NOMO-1 treated with DMSO at 0.1 percent for 48 hours (cell line): ENCODE measurements around the gene SULF2.

Source experiments
- DNase-seq: peaks from one replicate; lab custom pipeline; 2025; ENCODE audit not compliant: unreplicated experiment; lab: John Stamatoyannopoulos, UW

SULF2 gene

DNA sequence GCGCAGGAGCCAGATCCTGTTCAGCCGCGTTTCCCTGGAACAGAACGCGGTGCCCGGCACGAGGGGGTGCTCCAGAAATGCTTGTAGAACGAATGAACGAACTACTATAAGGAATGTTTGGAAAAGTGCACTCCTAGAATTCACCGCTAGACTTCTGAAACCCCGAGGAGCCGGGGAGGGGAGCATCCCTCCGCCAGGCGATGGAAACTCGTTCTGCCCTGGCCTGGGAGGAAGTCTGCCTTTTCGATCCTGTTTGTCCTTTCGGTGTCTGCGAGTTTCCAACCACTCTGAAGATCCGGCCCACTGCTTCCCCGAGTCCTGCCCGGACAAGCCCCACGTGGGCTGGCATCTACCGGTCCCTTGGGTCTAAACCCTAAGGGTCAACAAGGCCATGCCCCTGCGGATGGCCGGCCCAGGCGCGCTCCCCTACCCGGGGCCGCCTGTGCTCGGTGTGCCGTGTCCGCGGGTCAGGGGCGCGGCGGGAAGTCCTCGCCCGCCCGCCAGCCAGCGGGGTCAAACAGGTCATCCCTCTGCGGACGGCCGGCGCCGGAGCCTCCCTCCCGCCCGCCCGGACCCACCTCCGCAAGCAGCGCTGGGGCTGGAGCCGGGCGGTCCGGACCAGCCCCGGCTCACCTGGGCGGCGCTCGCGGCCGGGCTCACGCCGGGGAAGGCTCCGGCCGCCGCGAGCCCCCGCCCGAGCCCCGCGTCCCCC, 526 bp downstream of the SULF2 start:
- no peak for DNase-seq

DNA sequence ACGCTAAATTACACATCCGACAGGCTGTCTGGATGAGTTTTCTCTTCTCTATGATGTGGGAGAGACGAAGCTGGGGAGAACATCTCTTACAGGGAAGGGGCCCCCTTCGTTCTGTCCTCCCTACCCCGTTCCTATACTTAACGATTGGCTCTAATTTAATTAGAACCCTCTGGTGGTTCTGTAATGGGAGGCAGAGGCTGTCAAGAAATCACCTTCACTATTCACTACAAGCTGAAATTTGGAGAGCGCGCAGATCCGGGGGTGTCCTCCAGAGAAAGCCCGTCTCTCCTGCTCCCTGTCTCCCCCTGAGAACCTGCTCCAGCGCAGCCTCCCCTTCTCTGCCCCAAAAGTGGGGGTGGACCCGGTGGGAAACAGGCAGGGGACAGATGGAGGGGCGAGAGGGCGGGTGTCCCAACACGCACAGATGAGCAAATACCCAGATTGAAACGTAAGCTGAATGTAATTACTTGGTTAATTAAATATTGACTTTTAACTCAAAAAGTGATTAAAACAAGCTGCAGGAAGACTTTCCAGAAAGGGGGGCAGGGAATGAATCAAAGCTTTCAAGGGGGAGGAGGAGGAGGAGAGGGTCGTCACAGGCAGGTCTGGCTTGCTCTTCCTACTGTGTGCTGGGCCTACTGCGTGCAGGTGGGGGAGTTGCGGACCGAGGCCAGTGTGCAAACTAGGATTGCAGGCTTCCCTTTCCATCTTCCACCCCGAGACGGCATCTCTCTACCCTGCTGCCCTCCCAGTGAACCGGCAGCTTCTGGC, 1.3 kb downstream of the SULF2 start:
- no peak for DNase-seq

DNA sequence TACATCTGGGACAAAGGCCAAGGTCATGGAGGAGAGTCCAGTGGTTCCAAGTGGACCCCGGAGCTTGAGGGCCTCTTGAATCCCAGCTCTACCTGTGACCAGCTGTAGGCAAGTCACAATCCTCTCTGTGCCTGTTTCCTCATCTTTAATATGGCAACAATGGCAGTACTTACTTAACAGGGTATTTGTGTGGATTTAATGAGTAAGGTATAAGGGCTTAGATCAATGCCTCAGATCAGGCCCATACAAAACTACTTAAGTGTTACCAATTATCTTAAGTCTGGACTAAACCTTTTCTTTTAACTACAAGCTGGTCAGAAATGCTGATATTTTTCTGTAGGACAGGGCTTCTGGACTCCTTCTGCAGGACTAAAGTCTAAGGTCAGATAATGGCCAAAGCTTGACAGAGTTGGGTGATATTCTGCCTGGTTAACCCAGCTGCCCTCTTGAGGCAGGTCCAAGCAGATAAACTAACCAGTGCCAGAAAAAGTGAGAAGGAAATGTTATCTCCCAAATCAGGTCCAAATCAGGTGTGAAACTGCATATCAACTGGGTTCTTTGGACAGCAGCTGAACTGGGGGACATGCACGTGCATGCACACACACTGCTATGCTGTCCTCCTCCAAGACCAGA, 2.2 kb downstream of the SULF2 start:
- no peak for DNase-seq

DNA sequence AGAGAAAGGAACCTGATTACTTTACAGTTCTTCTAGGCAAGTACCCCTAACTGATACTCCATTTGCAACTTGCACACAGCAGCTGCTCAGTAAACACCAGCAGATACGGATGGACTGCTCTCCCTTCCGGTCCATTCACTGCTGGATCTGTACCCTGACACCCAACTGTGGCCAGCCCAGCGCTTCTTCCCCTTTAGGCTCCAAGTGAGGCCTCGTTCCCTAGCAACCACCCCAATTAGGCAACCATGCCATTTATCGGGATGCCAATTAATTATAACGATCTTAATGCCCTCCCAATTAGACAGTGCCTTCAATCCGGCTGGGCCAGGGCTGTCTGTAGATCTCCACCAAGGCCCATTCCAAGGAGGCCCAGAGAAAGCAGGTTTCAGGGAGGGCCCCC, 3.2 kb downstream of the SULF2 start:
- DNase-seq, result no peak

DNA sequence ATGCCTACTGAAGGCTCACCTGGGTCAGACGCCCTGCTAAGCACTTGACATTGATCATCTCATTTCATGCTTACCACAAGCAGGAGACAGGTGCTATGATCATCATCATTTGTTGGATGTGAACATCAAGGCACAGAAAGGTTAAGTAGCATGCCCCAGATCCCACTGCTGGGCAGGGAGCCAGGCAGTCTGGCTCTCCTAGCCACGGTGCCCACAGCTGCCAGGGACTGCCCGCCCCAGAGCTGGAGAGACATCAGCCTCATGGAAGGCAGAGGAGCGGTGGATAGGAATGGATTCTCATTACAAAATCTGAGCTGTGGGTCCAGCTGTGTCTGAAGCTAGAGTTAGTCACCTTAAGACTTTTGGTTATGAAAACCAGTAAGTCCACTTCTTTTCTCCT, 3.6 kb downstream of the SULF2 start:
- no peak for DNase-seq

DNA sequence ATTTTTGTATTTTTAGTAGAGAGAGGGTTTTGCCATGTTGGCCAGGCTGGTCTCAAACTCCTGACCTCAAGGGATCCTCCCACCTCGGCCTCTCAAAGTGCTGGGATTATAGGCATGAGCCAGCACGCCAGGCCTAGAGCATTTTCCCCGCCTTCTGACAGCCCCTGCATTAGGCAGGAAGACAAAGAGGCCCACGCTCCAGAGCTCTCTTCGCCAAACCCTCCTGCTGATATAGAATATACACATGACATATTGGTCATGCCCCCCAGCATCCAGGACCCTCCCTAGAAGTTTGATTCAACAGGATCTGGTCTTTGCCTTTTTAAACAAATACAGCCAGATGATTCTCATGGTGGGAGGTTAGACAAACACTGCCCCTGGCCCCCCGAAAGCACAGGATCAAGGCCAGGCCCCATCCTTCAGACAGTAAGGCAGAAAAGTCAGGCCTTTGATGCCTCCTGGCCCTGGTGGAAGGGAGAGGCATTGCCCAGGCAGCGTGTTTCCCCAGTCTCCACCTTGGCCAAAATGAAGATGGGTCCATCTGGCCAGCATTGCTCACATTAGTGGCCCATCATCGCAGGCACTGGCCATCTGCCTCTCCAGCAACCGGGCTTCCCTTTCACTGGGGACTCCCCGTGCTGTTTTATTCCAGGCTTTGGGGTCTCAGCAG, 4.4 kb downstream of the SULF2 start:
- no peak for DNase-seq

DNA sequence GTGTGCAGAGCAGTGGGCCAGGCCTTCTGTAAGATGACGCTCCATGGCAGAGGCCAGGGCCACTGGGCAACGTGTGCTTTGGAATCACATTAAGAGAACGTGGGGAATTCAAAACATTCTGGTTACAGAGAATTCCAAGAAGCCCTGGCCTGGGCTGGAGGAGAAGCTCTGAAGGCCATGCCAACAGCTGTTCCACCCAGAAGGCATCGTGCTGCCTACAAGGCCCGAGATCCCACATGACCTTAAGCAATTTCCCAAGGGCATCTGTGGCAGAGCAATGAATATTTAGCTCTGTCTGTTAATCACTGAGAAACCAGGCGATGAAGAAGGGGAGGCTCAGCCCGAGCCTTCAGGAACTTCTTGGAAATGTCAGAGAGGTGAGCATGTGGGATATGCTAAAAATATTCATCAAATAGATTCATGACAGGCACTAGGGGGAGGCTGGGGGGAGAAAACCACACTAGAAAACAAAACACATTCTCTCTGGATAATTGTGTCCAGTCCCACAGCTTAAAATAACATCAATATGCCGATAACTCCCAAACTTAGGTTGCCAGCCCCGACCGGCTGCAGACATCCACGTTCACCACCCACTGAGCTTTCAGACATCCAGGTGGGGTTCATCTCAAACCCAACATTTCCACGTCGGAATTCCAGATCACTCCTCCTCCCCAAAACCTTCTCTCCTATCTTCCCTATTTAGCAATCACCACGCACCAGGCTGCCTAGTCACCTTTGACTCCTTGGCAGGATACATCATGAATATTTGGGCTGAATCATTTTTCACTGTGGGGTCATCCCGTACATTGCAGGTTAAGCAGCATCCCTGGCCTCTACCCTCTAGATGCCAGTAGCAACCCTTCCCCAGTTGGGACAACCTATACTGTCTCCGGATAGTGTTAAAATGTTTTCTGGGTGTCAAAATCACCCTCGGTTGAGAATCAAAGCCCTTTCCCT, 6.6 kb downstream of the SULF2 start:
- no peak for DNase-seq

DNA sequence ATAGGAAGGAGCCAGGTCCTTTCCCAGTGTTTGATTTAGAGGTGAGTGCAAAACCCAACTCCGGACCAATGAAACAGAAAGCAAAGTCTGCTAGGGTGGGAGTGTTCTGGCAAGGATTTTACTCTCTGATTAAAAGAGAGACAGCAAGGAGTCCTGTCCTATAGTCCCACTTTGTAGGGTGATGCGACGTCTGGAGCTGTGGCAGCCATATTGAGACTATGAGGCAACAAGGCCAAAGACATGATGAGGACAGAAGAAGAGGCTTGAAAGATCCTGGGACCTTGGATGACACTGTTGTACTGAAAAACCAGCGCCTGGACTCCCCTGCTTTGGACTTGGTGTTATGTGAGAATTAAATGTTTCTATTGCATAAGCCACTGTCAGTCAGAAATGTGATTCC, 8.1 kb downstream of the SULF2 start:
- DNase-seq, result no peak

DNA sequence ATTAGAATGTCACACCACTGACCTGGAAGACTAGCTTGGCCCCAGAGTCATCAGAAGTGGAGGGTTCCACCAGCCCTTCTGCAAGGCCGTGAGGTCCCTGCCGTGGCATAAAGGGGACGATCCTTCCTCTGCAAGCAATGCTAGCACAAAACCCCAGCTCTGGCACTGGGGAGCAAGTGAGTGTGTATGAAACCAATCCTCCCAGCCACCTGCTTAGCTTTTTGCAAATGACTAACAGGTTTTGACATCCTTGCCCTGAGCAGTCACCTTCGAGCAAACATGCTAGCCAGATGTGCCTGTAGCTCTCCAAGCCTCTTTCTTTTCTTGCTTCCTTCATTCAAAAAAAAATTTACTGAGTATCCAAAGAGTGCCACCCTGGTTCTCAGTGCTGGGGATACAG, 8.6 kb downstream of the SULF2 start:
- no peak for DNase-seq

DNA sequence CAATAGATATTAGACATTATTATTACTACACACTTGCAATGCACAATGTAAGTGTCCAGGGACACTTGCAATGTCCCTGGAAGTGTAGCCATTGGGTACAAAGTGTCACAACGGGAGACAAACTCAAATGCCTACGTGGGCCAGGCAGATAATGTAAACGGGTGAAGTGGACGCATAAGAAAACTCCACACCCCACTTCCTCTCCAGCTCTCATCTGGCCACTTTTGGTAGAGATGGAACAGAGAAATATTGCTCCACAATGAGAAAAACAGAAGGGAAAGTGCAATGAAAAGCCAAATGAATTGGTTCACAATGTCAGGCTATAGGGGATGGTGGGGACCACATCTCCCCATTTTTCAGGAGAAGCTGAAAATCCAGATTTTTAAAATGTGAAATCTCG, 9.4 kb downstream of the SULF2 start:
- peak; percentile 63 for DNase-seq

DNA sequence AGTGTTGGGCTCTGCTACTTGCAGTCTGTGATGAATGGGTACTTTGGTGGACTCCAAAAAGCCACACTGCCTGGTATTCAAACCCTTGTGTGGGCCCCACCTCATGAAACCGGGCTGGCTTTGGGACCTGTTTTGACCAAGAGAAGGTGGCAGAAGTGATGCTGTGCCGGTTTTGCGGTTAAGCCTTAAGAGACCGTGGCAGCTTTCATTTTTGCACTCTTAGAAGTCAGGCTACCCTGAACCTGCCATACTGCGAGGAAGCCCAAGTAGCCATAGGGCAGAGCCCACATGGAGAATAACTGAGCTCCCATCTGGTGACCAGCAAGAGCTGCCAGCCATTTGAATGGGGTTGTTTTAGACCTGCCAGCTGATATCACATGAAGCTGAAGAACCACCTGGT, 10.2 kb downstream of the SULF2 start:
- no peak for DNase-seq

DNA sequence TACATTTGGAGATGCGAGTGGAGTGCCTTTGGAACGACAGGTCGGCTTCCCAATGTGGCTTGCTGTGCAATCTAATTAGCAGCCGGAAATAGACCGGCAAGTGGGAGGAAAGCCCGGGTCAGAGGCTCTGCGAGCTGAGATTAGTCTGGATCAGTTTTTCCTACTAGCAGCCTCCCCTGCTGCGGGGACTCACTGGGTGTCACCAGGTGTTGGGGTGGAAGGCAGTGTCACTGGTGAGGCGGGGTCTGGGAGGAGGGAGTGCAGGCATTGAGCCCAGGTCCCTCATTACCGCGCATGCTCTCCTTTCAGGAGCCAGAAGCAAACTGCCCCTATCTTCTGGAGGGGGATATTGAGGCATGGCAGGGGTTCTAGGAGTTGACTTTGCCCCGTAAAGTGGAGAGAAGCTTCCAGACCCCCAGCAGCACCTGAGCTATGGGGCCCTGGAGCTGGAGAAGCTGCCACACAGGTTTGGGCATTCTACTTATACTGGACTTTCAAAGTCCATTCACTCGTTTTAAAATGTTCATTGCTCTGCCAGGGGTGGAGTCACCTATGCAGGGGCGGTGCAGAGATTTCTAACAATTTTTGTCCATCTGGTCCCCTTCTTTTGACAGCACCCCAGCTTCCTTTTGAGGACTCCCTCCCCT, 11.0 kb downstream of the SULF2 start:
- no peak for DNase-seq

DNA sequence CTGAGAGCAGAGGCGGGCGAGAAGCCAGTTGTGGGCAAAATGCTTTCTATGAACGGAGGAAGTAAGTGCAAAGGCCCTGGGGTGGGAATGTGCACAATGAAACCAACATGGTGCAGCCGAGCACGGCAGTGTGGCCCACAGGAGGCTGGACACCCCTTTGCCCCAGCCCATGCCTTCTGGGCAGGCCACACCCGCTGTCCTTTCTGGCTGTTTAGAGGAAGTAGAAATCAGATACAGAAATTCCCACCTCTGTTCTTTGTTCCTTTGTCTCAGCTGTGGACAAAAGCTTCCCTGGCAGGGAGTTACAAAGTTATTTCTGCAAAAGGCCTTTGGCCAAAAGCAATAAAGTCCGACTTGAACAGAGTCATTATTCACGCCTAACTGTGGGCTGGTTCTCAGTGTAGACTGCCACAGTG, 11.9 kb downstream of the SULF2 start:
- no peak for DNase-seq

DNA sequence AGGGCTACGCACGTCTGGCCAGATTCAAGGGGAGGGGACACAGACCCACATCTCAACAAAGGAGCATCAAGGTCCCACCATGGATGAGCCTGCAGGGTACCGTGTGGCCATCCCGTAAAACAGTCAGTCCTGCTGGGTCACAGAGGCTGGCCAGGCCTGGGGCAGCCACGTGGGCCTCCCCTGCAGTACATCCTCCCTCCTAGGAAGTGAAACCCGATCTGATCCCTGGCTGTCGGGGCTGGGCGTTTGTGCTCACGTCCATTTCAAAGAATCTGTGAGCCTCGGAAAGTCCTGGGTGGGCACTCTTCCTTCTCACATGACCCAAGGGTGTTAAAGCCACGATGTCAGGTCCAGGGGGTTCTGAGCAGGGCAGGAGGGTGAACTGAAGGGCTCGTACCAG, 14.3 kb downstream of the SULF2 start:
- no peak for DNase-seq

DNA sequence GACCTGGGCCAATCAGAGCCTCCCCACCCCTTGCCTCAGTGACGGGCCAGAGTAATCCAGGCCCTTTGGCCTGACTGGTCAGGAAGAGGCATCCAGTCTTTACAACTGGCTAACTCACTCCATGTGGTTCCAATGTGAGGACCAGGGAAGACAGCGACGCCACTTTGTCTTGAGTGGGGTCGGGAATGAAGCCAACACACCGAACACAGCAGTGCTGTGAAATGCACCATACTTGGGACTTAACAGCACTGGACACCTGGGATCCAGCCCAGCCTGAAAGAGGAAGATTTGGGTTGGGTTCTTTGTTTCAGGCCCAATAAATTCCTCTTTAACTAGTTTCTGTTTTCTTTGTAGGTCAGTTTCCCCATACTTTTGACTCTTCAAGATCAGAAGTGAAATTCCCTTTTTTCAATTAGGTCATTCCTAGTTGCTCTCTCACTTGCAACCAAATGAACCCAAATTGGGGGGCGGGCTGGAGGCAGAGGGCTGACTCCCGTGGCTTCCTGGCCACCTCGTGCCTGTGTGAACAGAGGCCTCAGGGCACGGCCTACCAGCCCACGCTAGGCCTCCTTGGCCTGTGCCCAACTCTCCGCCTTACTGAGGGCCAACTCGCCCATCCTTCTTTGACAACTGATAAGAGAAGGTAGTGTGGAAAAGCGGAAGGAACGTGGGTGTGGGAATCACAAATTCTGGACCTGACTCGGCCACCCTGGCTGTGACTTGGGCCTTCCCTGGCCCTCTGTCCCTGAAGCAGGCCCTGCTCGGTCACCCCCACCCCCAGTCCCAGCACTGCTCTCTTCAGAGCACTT, 17.1 kb downstream of the SULF2 start:
- DNase-seq, result peak; percentile 18

DNA sequence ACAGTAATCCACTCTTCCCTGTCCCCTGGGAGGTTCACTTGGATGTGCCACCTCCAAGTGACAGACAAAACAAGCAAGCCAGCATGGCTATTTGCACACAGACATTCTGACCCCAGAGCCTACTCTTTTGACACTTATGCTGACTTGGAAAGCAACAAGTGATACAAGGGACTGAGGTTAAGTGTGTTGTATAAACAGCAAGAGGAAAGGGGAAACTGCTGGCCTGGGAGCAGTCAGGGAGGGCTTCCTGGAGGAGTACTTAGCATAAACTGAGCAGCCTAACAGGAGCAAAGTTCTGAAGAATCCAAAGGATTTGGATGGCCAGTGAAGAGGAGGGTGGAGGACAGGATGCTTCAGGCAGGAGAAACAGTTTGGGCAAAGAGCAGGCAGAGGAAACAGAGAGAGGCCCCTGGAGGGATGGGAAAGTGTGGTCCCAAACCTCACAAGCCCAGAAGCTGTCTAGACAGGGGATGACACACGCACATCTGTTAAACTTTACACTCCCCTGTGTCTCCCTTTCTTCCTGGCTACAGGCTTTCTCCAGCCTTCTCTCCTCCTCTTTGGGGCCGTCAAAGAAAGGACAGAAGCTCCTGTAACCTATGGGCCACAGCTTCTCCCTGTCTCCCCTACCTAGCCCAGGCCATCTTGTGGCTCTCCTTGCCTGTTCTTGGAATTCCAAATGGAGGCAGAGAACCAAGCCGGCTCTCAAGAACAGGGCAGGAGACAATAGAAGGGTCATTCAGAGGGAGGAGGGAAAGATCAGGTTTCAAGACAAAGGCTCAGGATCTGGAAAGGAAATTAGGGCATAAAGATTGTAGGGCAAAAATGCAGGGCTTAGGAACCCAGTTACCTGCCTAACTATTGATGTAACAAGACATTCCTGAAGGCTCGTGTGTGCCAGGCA, 19.3 kb downstream of the SULF2 start:
- DNase-seq, result no peak

DNA sequence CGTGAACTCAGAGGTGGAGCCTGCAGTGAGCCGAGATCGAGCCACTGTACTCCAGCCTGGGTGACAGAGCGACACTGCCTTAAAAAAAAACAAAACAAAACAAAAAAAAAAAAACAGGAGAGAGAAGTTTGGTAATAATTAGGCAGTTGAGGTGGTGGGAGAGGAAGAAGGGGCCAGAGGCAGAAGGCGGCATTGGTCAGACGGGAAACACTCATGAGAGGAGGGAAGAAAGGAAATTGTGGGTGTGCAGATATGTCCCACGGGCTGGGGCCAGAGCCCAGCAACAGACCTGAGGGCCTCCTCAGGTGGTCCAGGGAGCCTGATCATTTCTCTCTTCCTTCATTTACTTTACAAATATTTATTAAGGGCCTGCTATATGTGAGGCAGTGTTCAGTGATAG, 20.0 kb downstream of the SULF2 start:
- no peak for DNase-seq

DNA sequence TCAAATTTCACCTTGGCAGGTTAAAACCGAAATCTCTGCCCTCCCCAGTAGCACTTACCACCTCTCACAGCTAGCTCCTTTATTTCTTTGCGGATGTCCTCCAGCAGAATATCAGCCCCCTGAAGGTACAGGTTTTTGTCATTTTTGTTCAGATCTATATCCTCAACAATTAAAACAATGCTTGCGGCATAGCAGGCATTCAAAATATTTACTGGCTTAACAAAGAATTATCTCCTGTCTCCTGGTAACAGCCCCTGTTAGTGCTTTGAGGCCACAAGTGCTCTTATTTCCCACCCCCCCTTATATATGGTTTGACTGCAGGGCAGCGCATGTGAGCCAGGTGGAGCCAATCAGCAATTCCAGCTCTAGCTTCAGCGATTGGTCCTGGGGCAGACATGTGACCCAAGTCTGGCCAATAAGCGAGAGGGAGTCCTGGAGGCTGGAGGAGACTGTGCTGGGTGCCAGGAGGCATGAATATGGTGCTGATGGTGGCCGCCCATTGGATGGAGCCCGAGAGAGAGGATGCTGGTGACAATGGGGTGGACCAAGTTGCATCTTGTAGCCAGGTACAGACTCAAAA, 21.0 kb downstream of the SULF2 start:
- no peak for DNase-seq
